HUES6 (cell line): ENCODE data around the gene MARCO.

Source experiments
- H3K27ac ChIP-seq: 2 replicates; pipeline ENCODE4 v1.7.0; 2013; ENCODE audit warnings: low read depth, mild to moderate bottlenecking, low read length, inconsistent platforms
- H3K27me3 ChIP-seq: 2 replicates; pipeline ENCODE4 v1.6.1; 2013; ENCODE audit warnings: low read length; ENCODE audit not compliant: control insufficient read depth, insufficient read depth
- H3K36me3 ChIP-seq: 2 replicates; pipeline ENCODE4 v1.6.1; 2013; ENCODE audit warnings: low read length; ENCODE audit not compliant: control insufficient read depth, insufficient read depth
- H3K4me1 ChIP-seq: 2 replicates; pipeline ENCODE4 v1.6.1; 2013; ENCODE audit warnings: low read length; ENCODE audit not compliant: control insufficient read depth, insufficient read depth
- H3K4me3 ChIP-seq: 2 replicates; pipeline ENCODE4 v1.5.1; 2013; ENCODE audit warnings: low read depth, low read length
- H3K9ac ChIP-seq: one replicate; pipeline ENCODE4 v1.6.1; 2013; ENCODE audit warnings: mild to moderate bottlenecking, low read length
- H3K9me3 ChIP-seq: 2 replicates; pipeline ENCODE4 v1.6.1; 2013; ENCODE audit warnings: low read depth, low read length; ENCODE audit not compliant: control insufficient read depth, insufficient read depth

Gene MARCO

GRCh38 chr2:118978064-118978463 is 36.1 kb downstream of the MARCO start:
- Histone ChIP-seq H3K27me3 (peaks cover 72% of the 10 kb centered on the region), H3K9me3 (no peaks in the 10 kb centered on the region), H3K9ac (no peak overlapping the region), H3K27ac (no peak overlapping the region), H3K36me3 (no peaks in the 10 kb centered on the region), H3K4me1 (no peaks in the 10 kb centered on the region; the same call in 1 of the 2 replicates), H3K4me3 (no peak overlapping the region)

DNA sequence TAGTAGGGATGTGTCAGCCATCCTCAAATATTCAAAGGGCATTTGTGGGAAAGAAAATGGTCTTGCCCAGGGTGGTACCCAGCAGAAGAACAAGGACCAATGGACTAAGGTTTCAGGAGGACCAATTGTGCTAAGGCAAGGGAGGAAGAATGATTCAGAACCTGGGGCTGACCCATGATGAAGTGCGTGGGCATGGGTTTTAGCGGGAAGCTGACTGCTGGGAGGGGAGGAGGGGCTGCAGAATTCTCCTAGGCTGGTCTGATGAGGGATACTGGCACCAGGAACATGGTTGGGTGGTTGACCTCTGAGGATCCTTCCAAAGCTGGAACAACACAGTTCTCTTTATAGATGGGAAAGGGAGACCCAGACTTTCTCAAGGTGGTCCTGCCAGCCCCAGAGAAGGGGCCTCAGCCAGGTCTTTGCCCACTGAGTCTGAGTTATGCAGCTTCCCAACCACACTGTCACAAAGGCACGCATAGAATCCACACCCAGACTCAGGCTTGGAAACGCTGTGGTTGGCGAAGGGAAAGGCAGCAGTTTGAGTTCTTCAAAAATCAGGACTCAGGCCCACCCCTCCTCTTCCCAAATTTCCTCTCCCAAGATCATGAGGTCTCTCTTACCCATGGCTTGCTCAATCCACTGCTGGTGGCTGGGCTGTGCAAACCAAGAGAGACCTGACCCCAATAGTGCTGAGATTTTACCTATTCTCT is 37.3 kb downstream of the MARCO start:
- H3K4me1 ChIP-seq: no peaks in the 10 kb centered on the region; the same call in 1 of the 2 replicates
- H3K36me3 ChIP-seq: no peaks in the 10 kb centered on the region
- H3K9me3 ChIP-seq: no peaks in the 10 kb centered on the region
- no peak overlapping the region for H3K4me3 ChIP-seq
- H3K27ac ChIP-seq: no peak overlapping the region
- H3K27me3 ChIP-seq: peaks cover 60% of the 10 kb centered on the region
- H3K9ac ChIP-seq: no peak overlapping the region

DNA sequence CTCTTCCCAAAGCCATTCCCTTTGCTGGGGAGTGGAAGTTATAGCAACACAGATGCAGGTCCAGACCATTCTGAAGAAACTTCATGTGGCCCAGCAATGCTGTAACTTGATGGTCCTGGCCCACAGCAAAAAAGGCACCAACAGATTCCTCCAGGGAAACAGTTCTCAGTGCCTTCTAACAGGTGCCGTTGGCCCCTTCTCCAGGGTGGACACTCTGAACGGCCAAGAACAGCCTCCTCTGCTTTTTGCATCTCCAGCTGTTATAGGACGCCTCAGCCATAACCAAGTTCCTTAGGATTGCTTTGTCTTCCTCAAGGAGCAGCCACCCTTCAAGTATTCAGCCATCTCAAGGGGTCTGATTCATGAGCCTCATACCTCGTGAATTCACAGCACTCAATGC is 38.0 kb downstream of the MARCO start:
- Histone ChIP-seq H3K36me3 (no peaks in the 10 kb centered on the region), H3K4me1 (no peaks in the 10 kb centered on the region; the same call in 1 of the 2 replicates), H3K9ac (no peak overlapping the region), H3K27me3 (peaks cover 53% of the 10 kb centered on the region), H3K27ac (no peak overlapping the region), H3K4me3 (no peak overlapping the region), H3K9me3 (no peaks in the 10 kb centered on the region)

DNA sequence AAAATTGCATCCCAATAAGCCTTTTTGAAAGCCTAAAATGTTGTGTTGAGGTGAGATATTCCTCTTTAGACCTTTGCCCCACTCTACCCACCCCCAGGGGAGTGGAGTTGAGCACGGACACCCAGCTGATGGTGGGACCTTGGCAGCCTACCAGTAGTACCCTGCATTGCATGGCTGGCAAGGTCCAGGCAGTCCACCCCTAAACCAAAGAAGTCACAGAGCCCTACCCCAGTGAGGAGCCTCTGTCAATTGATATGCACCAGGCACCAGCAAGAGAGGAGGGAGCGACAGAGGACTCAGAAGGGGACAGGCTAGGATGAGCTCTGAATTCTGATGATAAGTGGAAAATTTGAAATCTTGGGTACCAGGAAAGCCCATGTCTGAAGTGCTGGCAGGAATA is 38.6 kb downstream of the MARCO start:
- H3K27ac ChIP-seq: no peak overlapping the region
- H3K36me3 ChIP-seq: no peaks in the 10 kb centered on the region
- H3K27me3 ChIP-seq: peaks cover 48% of the 10 kb centered on the region
- no peak overlapping the region for H3K9ac ChIP-seq
- H3K4me3 ChIP-seq: no peak overlapping the region
- no peaks in the 10 kb centered on the region for H3K9me3 ChIP-seq
- H3K4me1 ChIP-seq: no peaks in the 10 kb centered on the region; the same call in 1 of the 2 replicates

- Histone ChIP-seq H3K9ac (no peak overlapping the region), H3K27ac (no peak overlapping the region), H3K4me3 (no peak overlapping the region), H3K4me1 (no peaks in the 10 kb centered on the region), H3K9me3 (no peaks in the 10 kb centered on the region), H3K27me3 (peaks cover 37% of the 10 kb centered on the region), H3K36me3 (no peaks in the 10 kb centered on the region)
Observed at GRCh38 chr2:118981632-118982031, 39.6 kb downstream of the MARCO start.

DNA sequence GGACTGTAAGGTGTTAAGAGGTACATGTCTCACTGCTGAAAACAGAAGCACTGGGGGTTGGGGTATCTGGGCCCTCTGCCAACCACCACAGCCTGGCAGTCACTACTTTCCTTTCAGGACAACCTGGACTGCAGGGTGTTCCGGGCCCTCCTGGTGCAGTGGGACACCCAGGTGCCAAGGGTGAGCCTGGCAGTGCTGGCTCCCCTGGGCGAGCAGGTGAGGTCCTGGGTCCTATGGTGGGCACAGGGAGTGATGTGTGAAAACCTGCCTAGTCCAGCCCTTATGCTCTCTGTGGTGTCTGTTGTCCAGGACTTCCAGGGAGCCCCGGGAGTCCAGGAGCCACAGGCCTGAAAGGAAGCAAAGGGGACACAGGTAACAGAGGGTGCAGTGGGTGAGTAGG is 40.0 kb downstream of the MARCO start:
- no peak overlapping the region for H3K9ac ChIP-seq
- peaks cover 35% of the 10 kb centered on the region for H3K27me3 ChIP-seq
- H3K4me3 ChIP-seq: no peak overlapping the region
- H3K27ac ChIP-seq: no peak overlapping the region
- H3K9me3 ChIP-seq: no peaks in the 10 kb centered on the region
- no peaks in the 10 kb centered on the region for H3K4me1 ChIP-seq
- H3K36me3 ChIP-seq: no peaks in the 10 kb centered on the region

DNA sequence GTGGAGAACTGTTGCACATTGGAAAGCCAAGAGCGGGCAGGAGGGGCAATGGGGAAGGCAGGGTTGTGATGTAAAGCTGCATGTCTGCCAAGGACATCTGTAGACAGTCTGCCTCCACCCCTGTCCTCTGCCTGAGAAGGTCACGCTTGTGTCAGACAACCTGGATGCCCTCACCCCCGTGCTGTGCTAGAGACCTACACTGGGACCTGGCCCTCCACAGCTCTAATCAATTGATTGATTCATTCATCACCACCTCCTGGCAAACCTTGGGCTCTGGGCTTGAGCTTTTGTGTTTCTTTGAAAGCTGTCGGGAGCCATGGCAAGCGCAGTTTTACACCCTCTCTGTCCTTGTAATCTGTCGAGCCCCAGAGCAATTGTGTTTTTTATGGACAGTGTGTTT is 41.1 kb downstream of the MARCO start:
- Histone ChIP-seq H3K4me3 (no peak overlapping the region), H3K9ac (no peak overlapping the region), H3K9me3 (no peaks in the 10 kb centered on the region), H3K27me3 (peaks cover 36% of the 10 kb centered on the region), H3K27ac (no peak overlapping the region), H3K4me1 (no peaks in the 10 kb centered on the region), H3K36me3 (no peaks in the 10 kb centered on the region)

GRCh38 chr2:118983915-118984314 is 41.9 kb downstream of the MARCO start:
- H3K27me3 ChIP-seq: peaks cover 41% of the 10 kb centered on the region
- no peak overlapping the region for H3K9ac ChIP-seq
- H3K4me3 ChIP-seq: no peak overlapping the region
- no peaks in the 10 kb centered on the region for H3K36me3 ChIP-seq
- no peak overlapping the region for H3K27ac ChIP-seq
- no peaks in the 10 kb centered on the region for H3K4me1 ChIP-seq
- no peaks in the 10 kb centered on the region for H3K9me3 ChIP-seq

DNA sequence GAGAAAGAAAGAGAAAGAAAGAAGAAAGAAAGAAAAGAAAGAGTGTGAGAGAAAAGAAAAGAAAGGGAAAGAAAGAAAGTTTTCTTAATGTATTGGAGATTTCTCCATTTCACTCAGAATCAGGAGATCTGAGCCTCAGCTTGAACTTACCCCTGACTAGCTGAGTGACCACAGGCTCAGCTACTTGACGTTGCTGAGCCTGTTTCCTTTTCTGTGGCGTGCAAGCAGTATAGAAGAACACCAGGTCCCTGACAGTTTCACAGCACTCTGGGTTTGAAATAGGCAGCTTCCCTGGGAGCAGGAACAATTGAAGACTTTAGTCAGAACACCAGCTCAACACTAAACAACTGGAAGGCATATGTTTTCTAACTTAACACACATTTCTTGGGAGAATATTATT is 44.7 kb downstream of the MARCO start:
- Histone ChIP-seq H3K27ac (no peak overlapping the region), H3K36me3 (no peaks in the 10 kb centered on the region), H3K4me1 (no peaks in the 10 kb centered on the region), H3K27me3 (peaks cover 19% of the 10 kb centered on the region), H3K4me3 (no peak overlapping the region), H3K9me3 (no peaks in the 10 kb centered on the region), H3K9ac (no peak overlapping the region)

- Histone ChIP-seq H3K4me3 (no peak overlapping the region), H3K27me3 (peaks cover 22% of the 10 kb centered on the region; the same call in 1 of the 2 replicates), H3K36me3 (no peaks in the 10 kb centered on the region), H3K9ac (no peak overlapping the region), H3K27ac (no peak overlapping the region), H3K4me1 (no peaks in the 10 kb centered on the region), H3K9me3 (no peaks in the 10 kb centered on the region)
Observed at GRCh38 chr2:118987886-118988285, 45.9 kb downstream of the MARCO start.

- Histone ChIP-seq H3K9ac (no peak overlapping the region), H3K4me3 (no peak overlapping the region), H3K27me3 (peaks cover 22% of the 10 kb centered on the region; the same call in 1 of the 2 replicates), H3K27ac (no peak overlapping the region), H3K36me3 (no peaks in the 10 kb centered on the region), H3K4me1 (no peaks in the 10 kb centered on the region), H3K9me3 (no peaks in the 10 kb centered on the region)
Observed at GRCh38 chr2:118988706-118989105, 46.7 kb downstream of the MARCO start.
